Tibial artery (tissue), 4 donors: ENCODE data around the gene PRDM12.

ENCODE experiments used
- DNase-seq, 2 donors: peaks; one replicate each; pipeline ENCODE4 v3.0.0-alpha.2; 2019
- H3K27ac ChIP-seq, 2 donors: fragments of 200-600 bp; sonication (generic) in 1 of 2; 1 replicate in 1 of 2; 2 replicates in 1 of 2; pipeline ENCODE4 v1.5.1; 2018 to 2019; ENCODE audit warnings: mild to moderate bottlenecking in 1 of 2
- H3K27me3 ChIP-seq, 2 donors: fragments of 200-600 bp; sonication (generic) in 1 of 2; one replicate each; pipeline versions ENCODE4 v1.5.1 to v1.6.0; 2016 to 2019
- H3K36me3 ChIP-seq, 3 donors: fragments of 200-600 bp; sonication (generic) in 2 of 3; one replicate each; pipeline ENCODE4 v1.5.1; 2016 to 2019; ENCODE audit warnings: mild to moderate bottlenecking in 2 of 3
- H3K4me1 ChIP-seq, 4 donors: fragments of 200-600 bp; sonication (generic) in 2 of 4; 1 replicate in 3 of 4; 2 replicates in 1 of 4; pipeline ENCODE4 v1.5.1; 2016 to 2019
- H3K4me3 ChIP-seq, 2 donors: fragments of 200-600 bp; sonication (generic) in 1 of 2; 1 replicate in 1 of 2; 2 replicates in 1 of 2; pipeline ENCODE4 v1.5.1; 2018 to 2019; ENCODE audit warnings: mild to moderate bottlenecking in 2 of 2
- H3K9me3 ChIP-seq, 3 donors: fragments of 200-600 bp; sonication (generic) in 1 of 3; one replicate each; pipeline ENCODE4 v1.5.1; 2016 to 2019
- CTCF ChIP-seq, 2 experiments: fragments of 200-600 bp in 1 of 2; fragments of 450-650 bp in 1 of 2; IDR thresholded peaks; one replicate each; pipeline ENCODE4 v1.5.1; 2017 to 2019; ENCODE audit warnings: antibody characterized with exemption in 2 of 2, mild to moderate bottlenecking in 1 of 2, moderate library complexity in 1 of 2
- intact Hi-C: fragments of 100-400 bp; cut with DNase I; formaldehyde crosslinking; loops from one replicate; pipeline ENCODE4 v1.15.0; 2023; ENCODE audit warnings: low total_unique reads

PRDM12 gene

DNA sequence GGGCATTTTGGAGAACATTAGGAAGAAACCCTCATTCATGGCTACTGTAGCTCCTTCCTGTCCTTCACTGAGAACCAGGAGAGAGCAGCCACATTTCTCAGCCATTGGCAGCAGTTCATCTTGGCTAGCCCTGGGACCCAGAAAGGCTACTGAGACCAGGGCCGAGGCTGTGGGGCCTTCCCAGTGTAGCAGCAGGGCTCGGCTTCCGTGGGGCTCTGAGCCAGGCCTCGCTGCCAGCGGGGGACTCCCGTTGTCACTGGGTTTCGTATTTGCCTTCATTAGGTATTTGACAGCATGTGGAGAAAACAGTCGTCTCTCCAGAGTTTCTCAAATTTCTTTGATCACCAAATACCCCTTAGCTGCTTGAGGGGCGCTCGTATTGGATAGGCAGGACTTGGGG is 37.3 kb upstream of the PRDM12 start:
- DNase-seq = peak in 1 of 2 donors; percentile 42
- no peaks in the 10 kb centered on the region for H3K9me3 ChIP-seq
- no peaks in the 10 kb centered on the region for H3K4me1 ChIP-seq
- intact Hi-C loops = no loop called here
- no peak for TF ChIP-seq CTCF (IDR thresholded peaks at IDR 0.05)
- no peak overlapping the region for H3K27ac ChIP-seq
- no peaks in the 10 kb centered on the region for H3K27me3 ChIP-seq
- no peak overlapping the region for H3K4me3 ChIP-seq
- peaks cover 81 to 100% (median 95%) of the 10 kb centered on the region in 3 donors for H3K36me3 ChIP-seq

DNA sequence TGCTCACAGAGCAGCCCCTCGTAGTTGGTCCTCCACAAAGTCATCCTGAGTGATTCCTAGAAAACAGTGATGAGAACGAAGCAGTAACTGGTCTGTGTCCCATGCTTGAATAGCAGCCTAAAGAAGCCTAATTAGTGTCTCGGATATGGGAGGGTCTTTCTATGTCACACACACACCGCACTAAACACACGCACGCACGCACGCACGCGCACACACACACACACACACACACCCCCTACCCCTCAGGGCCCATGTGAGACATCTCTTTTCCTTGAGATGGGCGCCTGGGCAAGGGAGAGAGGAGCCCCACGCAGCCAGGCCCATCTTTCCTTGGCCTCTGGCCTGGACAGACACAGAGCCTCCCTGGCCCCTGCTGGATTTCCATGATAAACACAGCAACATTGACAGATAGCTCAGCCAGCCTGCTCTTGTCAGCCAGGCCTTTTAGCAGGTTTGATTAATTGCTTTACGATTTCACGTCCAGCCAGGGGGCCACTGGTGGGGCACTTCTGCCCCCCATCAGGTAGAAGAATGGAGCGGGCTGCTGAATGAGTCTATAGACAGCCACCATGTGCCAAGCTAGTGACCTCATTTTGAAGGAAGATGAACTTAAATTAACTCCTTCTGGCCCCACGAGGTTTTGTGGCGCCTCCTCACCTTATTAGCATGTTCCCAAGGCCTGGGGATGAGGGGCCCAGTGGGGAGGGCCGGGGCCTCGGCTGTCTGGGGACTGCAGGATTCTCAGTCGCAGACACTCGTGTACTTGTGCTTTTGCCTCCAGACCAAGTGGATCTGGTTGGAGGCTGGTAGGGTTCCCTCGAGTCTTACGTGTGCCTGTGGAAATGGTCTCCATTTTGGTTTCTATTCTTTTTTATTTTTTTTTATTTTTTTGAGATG is 36.2 kb upstream of the PRDM12 start:
- TF ChIP-seq CTCF (IDR thresholded peaks at IDR 0.05) = no peak
- Histone ChIP-seq H3K4me3 (no peak overlapping the region), H3K9me3 (no peaks in the 10 kb centered on the region), H3K36me3 (peaks cover 78 to 100% (median 95%) of the 10 kb centered on the region in 3 donors), H3K27me3 (no peaks in the 10 kb centered on the region), H3K4me1 (no peaks in the 10 kb centered on the region), H3K27ac (no peak overlapping the region)
- intact Hi-C loops = no loop called here
- peak in 1 of 2 donors; percentile 39 for DNase-seq

- Histone ChIP-seq H3K27me3 (no peaks in the 10 kb centered on the region), H3K9me3 (no peaks in the 10 kb centered on the region), H3K4me1 (no peaks in the 10 kb centered on the region), H3K36me3 (peaks cover 72 to 100% (median 95%) of the 10 kb centered on the region in 3 donors), H3K4me3 (no peak overlapping the region), H3K27ac (no peak overlapping the region)
- intact Hi-C loops = no loop called here
- no peak for DNase-seq
- no peak for TF ChIP-seq CTCF (IDR thresholded peaks at IDR 0.05)
Measured at GRCh38 chr9:130629443-130630070, 34.8 kb upstream of the PRDM12 start.

- H3K27ac ChIP-seq = no peak overlapping the region
- H3K4me3 ChIP-seq = no peak overlapping the region
- no peaks in the 10 kb centered on the region for H3K27me3 ChIP-seq
- H3K4me1 ChIP-seq = no peaks in the 10 kb centered on the region
- no peaks in the 10 kb centered on the region for H3K9me3 ChIP-seq
- peaks cover 70 to 100% (median 95%) of the 10 kb centered on the region in 3 donors for H3K36me3 ChIP-seq
- no peak for DNase-seq
- TF ChIP-seq CTCF (IDR thresholded peaks at IDR 0.05) = no peak
- intact Hi-C loops = no loop called here
Measured at GRCh38 chr9:130630071-130630450, 34.3 kb upstream of the PRDM12 start.

- peaks cover 70 to 100% (median 95%) of the 10 kb centered on the region in 3 donors for H3K36me3 ChIP-seq
- no peaks in the 10 kb centered on the region for H3K9me3 ChIP-seq
- intact Hi-C loops = no loop called here
- no peak for TF ChIP-seq CTCF (IDR thresholded peaks at IDR 0.05)
- H3K4me1 ChIP-seq = no peaks in the 10 kb centered on the region
- no peak for DNase-seq
- no peak overlapping the region for H3K4me3 ChIP-seq
- no peaks in the 10 kb centered on the region for H3K27me3 ChIP-seq
- H3K27ac ChIP-seq = no peak overlapping the region
Measured at GRCh38 chr9:130630506-130631330, 33.7 kb upstream of the PRDM12 start.
